ENCODE results near the gene DLGAP4.

DLGAP4 gene

DNA sequence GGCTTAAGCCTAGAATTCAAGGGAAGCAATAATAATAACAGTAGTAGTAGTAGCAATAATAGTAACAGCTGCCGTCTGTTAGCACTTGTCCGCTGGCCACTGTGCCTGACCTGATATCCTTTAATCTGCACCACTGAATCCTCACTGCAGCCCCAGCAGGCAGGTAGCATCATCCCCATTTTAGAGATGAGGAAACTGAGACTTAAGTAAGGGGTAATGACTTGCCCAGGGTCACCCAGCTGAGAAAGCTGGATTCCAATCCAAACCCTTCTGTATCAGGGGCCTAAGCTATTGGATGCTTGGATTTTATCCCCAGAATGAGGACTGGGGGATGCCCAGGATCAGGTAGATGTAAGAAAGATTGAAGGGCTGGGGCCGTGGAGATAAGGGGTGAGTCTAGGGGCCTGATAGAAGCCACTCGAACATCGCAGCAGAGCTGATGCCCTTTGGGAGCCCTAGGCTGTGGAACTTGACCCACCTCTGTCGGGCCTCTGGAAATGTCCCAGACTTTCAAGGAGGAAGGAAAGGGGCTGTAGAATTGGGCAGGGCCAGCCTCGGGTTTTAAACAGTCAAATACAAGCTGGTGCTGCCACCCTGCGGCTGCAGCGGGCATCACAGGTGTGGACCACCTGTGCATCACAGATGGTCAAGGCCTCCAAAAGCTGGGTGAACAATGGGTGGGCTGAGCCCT lies 133.0 kb downstream of the DLGAP4 start:
- peak in 1 of 2 donors; percentile 41 for DNase-seq (ENCODE audit: low read depth in 2 of 2, low spot score in 1 of 2)

- DNase-seq (ENCODE audit: low read depth in 2 of 2, low spot score in 1 of 2) = no peak
Observed at GRCh38 chr20:36439731-36440072, 133.6 kb downstream of the DLGAP4 start.

DNA sequence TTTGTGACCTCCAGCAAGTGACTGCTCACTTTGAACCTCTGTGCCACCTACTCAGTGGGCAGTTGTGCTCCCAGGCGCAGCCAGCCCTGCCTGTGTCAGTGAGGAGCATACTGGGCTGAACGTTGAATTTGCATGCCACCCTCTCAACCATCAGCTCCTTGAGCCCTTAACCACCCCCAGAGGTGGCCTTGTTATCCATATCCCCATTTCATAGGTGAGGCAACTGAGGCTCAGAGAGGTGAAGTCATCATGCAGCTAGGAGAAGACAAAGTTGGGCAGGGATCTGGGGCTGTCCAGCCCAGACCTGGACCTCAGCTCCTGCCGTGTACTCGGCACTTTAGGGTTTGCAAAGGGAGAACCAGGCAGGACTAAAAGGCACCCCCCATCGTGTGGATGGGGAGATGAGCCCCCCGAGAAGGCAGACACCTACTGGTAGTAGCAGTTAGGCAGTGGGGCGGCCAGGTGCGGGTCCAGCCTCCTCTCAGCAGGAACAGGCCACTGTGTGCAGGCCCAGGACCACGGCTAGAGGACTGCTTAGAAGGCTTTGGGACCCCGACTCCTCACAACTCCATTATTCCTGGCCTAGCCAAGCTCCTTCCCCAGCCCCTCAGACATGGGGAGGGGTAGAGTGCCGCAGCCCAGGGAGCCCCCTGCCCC lies 134.4 kb downstream of the DLGAP4 start:
- no peak for DNase-seq (ENCODE audit: low read depth in 2 of 2, low spot score in 1 of 2)

GRCh38 chr20:36441027-36441414 lies 134.9 kb downstream of the DLGAP4 start:
- DNase-seq (ENCODE audit: low read depth in 2 of 2, low spot score in 1 of 2) = no peak

DNA sequence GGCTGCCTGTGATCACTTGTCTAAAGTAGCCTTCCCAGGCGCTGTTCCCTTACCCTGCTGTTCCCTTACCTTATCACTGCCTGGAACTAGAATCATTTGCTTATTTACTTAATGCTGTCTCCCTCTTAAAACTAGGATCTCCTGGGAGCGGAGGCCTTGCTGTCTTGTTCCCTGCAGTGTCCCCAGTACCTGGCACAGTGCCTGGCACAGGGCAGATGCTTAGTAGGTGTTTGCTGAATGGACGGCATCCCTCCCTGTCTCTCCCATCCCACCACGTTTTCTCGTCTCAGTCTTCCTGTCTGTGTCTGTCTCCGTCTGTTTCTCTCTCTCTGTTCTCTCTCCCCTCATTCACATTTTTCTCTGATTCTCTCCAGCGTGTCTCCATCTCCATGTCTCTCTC lies 135.3 kb downstream of the DLGAP4 start:
- no peak for DNase-seq (ENCODE audit: low read depth in 2 of 2, low spot score in 1 of 2)

DNA sequence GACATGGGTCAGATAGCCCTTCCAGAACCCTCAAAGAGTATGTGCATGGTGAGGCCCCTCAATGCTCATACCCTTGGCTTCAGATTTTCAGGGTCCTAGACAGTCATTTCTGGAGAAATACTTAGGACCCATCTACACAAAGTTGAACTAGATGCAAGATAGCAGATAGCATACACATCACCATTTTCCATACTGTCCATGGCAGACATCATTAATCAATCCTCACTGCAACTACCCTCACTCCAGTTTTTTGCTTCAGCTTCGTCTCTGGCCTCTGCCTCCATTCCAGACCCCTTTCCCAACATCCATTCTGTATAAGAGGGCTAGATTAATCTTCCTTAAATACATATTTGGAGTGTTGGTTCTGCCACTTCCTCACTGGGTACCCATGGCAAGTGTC lies 139.7 kb downstream of the DLGAP4 start:
- no peak for DNase-seq (ENCODE audit: low read depth in 2 of 2, low spot score in 1 of 2)

GRCh38 chr20:36446557-36446956 lies 140.4 kb downstream of the DLGAP4 start:
- DNase-seq (ENCODE audit: low read depth in 2 of 2, low spot score in 1 of 2) = no peak

DNA sequence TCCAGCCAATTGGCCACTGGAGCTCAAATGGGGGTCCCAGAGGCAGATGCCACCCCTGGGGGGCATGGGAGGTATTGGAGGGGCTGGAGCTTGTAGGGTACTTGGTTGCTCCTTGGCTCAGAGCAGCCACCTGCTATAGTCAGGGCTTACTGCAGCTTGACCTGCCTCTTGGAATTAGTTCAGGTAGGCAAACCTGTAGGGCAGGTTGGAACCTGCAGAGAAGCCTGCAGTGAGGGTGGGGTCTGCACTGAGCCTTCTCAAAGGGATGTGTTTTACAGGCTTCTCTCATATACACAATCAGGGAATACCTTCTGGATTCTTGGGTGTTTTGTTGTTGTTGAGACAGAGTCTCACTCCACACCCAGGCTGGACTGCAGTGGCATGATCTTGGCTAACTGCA lies 141.0 kb downstream of the DLGAP4 start:
- DNase-seq (ENCODE audit: low read depth in 2 of 2, low spot score in 1 of 2) = no peak

- no peak for DNase-seq (ENCODE audit: low read depth in 2 of 2, low spot score in 1 of 2)
Observed at GRCh38 chr20:36449663-36450062, 143.5 kb downstream of the DLGAP4 start.

- DNase-seq (ENCODE audit: low read depth in 2 of 2, low spot score in 1 of 2) = no peak
Observed at GRCh38 chr20:36454332-36454697, 148.2 kb downstream of the DLGAP4 start.

DNA sequence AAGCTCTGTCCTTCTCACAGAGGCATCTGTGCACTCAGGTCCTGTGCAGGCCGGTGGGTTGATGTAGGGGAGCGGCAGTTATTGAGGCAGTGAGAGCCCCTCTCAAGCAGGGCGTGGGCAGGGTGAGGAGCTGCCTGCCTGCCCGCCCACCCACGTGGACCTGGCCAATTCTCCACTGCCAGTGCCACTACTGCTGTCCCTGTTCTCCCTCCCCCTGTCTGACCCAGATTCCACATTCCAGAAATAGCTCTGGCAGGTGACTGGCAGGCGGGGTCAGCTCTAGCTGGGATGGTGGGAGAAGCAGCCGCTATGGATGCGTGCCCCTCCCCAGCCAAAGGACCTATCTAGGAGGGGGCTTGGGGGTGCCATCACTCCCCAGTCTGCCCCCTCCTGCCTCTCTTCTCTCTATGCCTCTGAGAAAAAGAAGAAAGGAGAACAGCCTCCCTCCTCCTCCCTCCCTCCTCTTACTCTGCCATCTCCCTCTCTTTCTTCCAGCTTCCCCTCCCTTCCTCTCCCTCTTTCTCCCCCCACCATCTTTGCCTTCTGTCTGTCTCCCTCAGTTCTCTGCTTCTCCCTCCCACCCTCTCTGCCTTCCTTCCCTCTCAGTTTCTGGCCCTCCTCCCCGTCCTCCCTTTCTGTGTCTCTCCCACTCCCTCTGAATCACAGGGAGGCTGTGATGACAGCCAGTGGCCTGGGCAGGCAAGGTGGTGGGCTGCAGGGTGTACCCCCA lies 148.7 kb downstream of the DLGAP4 start:
- DNase-seq (ENCODE audit: low read depth in 2 of 2, low spot score in 1 of 2) = no peak

DNA sequence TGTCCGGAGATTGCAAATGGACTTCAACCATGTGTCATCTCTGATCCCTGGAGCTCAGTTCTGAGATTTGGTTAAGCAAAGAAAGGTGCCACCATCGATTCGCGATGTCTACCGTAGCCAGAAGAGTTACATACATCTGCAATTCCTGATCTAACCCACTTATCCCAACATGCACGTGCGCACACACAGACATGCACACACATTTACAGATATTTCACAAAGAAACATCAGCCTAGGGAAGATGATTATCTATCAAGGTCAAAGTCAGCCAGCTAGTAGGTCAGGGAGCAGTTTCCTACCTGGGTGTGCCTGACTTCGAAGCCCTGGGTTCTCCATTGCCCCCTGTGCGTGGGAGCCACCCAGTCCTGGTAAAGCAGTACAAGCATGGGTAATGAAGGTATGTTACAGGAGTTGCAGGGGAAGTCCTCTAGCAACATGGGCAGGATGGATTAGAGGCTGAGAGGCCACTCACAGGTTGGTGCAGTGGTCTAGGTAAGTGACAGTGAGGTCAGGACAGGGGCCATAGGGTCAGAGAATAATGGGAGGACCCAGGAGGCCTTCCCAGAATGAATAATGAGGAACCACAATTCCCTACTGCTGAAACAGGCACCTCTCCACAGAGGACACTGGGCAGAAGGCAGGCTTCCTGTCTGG lies 150.0 kb downstream of the DLGAP4 start:
- DNase-seq (ENCODE audit: low read depth in 2 of 2, low spot score in 1 of 2) = no peak

GRCh38 chr20:36460648-36461599 lies 154.8 kb downstream of the DLGAP4 start:
- peak; percentile 79 to 86 for DNase-seq (ENCODE audit: low read depth in 2 of 2, low spot score in 1 of 2)

- no peak for DNase-seq (ENCODE audit: low read depth in 2 of 2, low spot score in 1 of 2)
Observed at GRCh38 chr20:36461600-36462439, 155.7 kb downstream of the DLGAP4 start.

- DNase-seq (ENCODE audit: low read depth in 2 of 2, low spot score in 1 of 2) = no peak
Observed at GRCh38 chr20:36462440-36463211, 156.5 kb downstream of the DLGAP4 start.

GRCh38 chr20:36463212-36464061 lies 157.3 kb downstream of the DLGAP4 start:
- DNase-seq (ENCODE audit: low read depth in 2 of 2, low spot score in 1 of 2) = no peak

- DNase-seq (ENCODE audit: low read depth in 2 of 2, low spot score in 1 of 2) = no peak
Observed at GRCh38 chr20:36465109-36466080, 159.3 kb downstream of the DLGAP4 start.

Measured in stimulated activated CD8-positive, alpha-beta memory T cell treated with anti-CD3 and anti-CD28 coated beads, Interleukin-4, amount 100 ng/mL, for 1 hour (primary cell).